AG09309 (cell line): ENCODE results near the gene JMJD4.

ENCODE experiments used
- DNase-seq: peaks from one replicate; pipeline ENCODE4 v3.0.0-alpha.2; 2010; ENCODE audit warnings: low read depth
- H3K4me3 ChIP-seq: 2 replicates; pipeline ENCODE4 v1.5.1; 2011; ENCODE audit warnings: mild to moderate bottlenecking, low read depth, low read length, moderate library complexity; ENCODE audit not compliant: control insufficient read depth
- CTCF ChIP-seq: IDR thresholded peaks from 2 replicates; pipeline ENCODE4 v1.5.1; 2011; ENCODE audit warnings: mild to moderate bottlenecking, low read depth, low read length, inconsistent platforms; ENCODE audit not compliant: insufficient read depth, control insufficient read depth; ENCODE audit errors: missing control alignments

JMJD4 gene

GRCh38 chr1:227778401-227778947, 43.4 kb upstream of the JMJD4 start:
- DNase-seq, result no peak
- H3K4me3 ChIP-seq, result no peak overlapping the region
- TF ChIP-seq CTCF, result no peak

- no peak for DNase-seq
- TF ChIP-seq CTCF, result no peak
- no peak overlapping the region for H3K4me3 ChIP-seq
Measured at GRCh38 chr1:227777646-227778045, 42.5 kb upstream of the JMJD4 start.

GRCh38 chr1:227777156-227777555, 42.1 kb upstream of the JMJD4 start:
- TF ChIP-seq CTCF, result no peak

GRCh38 chr1:227776331-227776771, 41.2 kb upstream of the JMJD4 start:
- no peak overlapping the region for H3K4me3 ChIP-seq
- no peak for TF ChIP-seq CTCF
- DNase-seq, result no peak

More at GRCh38 chr1:227777156-227777555, 42.1 kb upstream of the JMJD4 start:
- no peak overlapping the region for H3K4me3 ChIP-seq
- no peak for DNase-seq

GRCh38 chr1:227775841-227776240, 40.7 kb upstream of the JMJD4 start:
- TF ChIP-seq CTCF, result no peak
- no peak overlapping the region for H3K4me3 ChIP-seq
- DNase-seq, result no peak

- no peak overlapping the region for H3K4me3 ChIP-seq
- DNase-seq, result no peak
- no peak for TF ChIP-seq CTCF
Measured at GRCh38 chr1:227774821-227775661, 39.9 kb upstream of the JMJD4 start.
